Heart left ventricle (tissue), 16 donors: Measurements from ENCODE around the gene SORBS2. TPM values are rescaled to one million over a fixed set of nuclear protein-coding genes. Genes with fewer than 3 reads are reported as not detected.

ENCODE experiments used
- ATAC-seq, 4 donors: fragments of 200-7000 bp; cut with Tn5 transposase; one replicate each; pipeline ENCODE4 v1.9.1; 2020 to 2022; ENCODE audit warnings: moderate library complexity in 4 of 4, mild to moderate bottlenecking in 3 of 4, moderate number of reproducible peaks in 1 of 4
- DNase-seq, 5 donors: peaks; one replicate each; pipeline ENCODE4 v3.0.0-alpha.2; 2020
- H3K27ac ChIP-seq, 12 donors: fragments of 200-600 bp; sonication (generic) in 4 of 12; one replicate each; pipeline versions ENCODE4 v1.5.0 to v1.8.0; 2016 to 2022; ENCODE audit warnings: mild to moderate bottlenecking in 2 of 12
- H3K27me3 ChIP-seq, 9 donors: fragments of 200-600 bp; sonication (generic) in 2 of 9; one replicate each; pipeline versions ENCODE4 v1.5.1 to v1.8.0; 2016 to 2022; ENCODE audit warnings: mild to moderate bottlenecking in 3 of 9
- H3K36me3 ChIP-seq, 9 donors: fragments of 200-600 bp; sonication (generic) in 2 of 9; one replicate each; pipeline versions ENCODE4 v1.5.0 to v1.8.0; 2018 to 2022; ENCODE audit warnings: mild to moderate bottlenecking in 2 of 9
- H3K4me1 ChIP-seq, 12 donors: fragments of 200-600 bp; sonication (generic) in 4 of 12; one replicate each; pipeline versions ENCODE4 v1.5.0 to v1.8.0; 2016 to 2022; ENCODE audit warnings: mild to moderate bottlenecking in 3 of 12
- H3K4me3 ChIP-seq, 12 donors: fragments of 200-600 bp; sonication (generic) in 4 of 12; one replicate each; pipeline versions ENCODE4 v1.5.0 to v1.8.0; 2017 to 2022; ENCODE audit warnings: mild to moderate bottlenecking in 9 of 12, moderate library complexity in 4 of 12
- H3K9me3 ChIP-seq, 12 donors: fragments of 200-600 bp; sonication (generic) in 4 of 12; one replicate each; pipeline versions ENCODE4 v1.5.0 to v1.8.0; 2016 to 2022; ENCODE audit warnings: mild to moderate bottlenecking in 1 of 12
- POLR2A ChIP-seq, 2 donors: fragments of 450-650 bp; IDR thresholded peaks; one replicate each; pipeline ENCODE4 v1.6.1; 2017; ENCODE audit warnings: antibody characterized with exemption in 2 of 2, mild to moderate bottlenecking in 2 of 2, moderate library complexity in 2 of 2
- WGBS, 4 donors: extraction: QIAGEN DNeasy Blood & Tissue Kit in 2 of 4; methylation state at CpG; one replicate each; pipeline versions ENCODE4 v1.1.5 to v1.1.7; 2013 to 2018; 5-methylcytosine and 5-hydroxymethylcytosine counted together
- intact Hi-C, 10 donors: fragments of 100-400 bp; cut with DNase I; formaldehyde crosslinking; loops; one replicate each; pipeline versions ENCODE4 v1.11.1 to v1.14.2; 2022
- polyA plus RNA-seq, 2 donors: library from polyadenylated mRNA; stranded (reverse); fragments of 200-250 nt; gene quantifications; one replicate each; pipeline ENCODE4 v1.2.3, GENCODE V29; 2013
- total RNA-seq, 9 donors: library from RNA; depleted of rRNA in 2 of 9; stranded (reverse); fragments of >200 nt in 2 of 9; fragmentation: NEBNext Ultra II Directional in 3 of 9; extraction: Animal tissue kit (Norgen Biotek cat#: 25700) in 3 of 9; gene quantifications; one replicate each; pipeline versions ENCODE4 v1.1.0 to v1.2.4, GENCODE V29; 2016 to 2023
- TF ChIP-seq, protein P1 (sequence below), 12 donors: fragments of 200-600 bp; sonication (generic) in 4 of 12; IDR thresholded peaks; one replicate each; pipeline versions ENCODE4 v1.5.0 to v1.8.0; 2018 to 2022; ENCODE audit warnings: antibody characterized with exemption in 12 of 12, mild to moderate bottlenecking in 5 of 12
- donor health status: ischemic (EF 13 %, LVEDD 7.1; RV severe dilation, severe dysfunction).
- donor health status: healthy with polysubstance abuse.
- donor health status: DM: no; HTN: yes; CAD: no.
- donor health status: DM: no; HTN: no; CAD: no.
- donor health status: ischemic (EF 25% LVEDD 6.9; RV normal size, moderate dysfunction).
- donor health status: ischemic (EF 25% LVEDD 5.7; RV mildly dilated, moderate dysfunction).
- donor health status: healthy.
- donor health status: DM: yes; HTN: yes; CAD: no.
- donor health status: ischemic (EF 35%, LVEDD 5.7; RV mildly dilated, moderate dysfunction).
- donor health status: nonischemic (EF 11% LVEDD 7.7; RV severe dilation, severe dysfunction).
- donor health status: DM: yes; HTN: yes; CAD: no.
- donor health status: PGD.
- donor health status: ischemic (EF 29% LVEDD 5.4; RV normal size, mild dysfunction).
- donor health status: nonischemic (EF 23%, LVEDD 6.1; RV moderate dilation, normal function).

SORBS2 gene
- total and polyA plus RNA-seq, 11 donors: 254 to 2,158 (median 1,369) TPM

DNA sequence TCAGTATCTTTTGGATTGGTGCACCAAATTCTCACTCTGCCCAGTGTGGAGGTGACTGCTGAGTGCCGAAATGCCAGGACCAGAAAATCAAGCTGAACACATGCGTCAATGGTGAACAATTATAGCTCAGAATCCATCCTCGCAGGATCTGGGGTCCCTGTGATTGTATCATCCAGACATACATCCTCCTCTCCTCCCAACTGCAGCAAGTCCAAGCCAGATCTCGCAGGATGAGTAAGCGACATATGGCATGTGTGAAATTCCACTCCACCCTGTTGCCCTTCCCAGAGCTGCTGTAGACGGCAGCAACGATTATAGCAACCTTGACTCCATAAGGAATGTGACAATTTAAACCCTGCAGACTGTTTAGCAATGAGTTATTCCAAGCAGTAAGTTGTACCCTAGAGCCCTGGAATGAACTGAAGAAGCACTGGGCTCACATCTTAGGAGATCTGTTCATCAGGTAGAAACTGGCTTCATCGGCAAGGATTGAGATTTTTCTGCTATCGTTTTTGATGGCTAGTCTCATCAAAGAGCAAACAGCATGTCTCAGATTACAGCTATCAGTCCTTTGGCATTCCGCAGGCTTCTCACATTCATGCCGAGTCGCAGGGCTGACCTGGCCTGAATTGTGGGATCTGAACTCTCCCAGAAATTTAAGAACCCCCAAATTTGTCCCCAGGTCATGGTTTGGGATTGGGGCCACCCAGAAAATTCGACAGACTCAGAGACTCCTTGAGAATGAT lies 35.5 kb upstream of the SORBS2 start:
- Histone ChIP-seq H3K4me3 (no peak overlapping the region), H3K4me1 (peaks cover 0 to 37% (median 9%) of the 10 kb centered on the region in 12 donors), H3K27me3 (no peaks in the 10 kb centered on the region), H3K36me3 (no peaks in the 10 kb centered on the region), H3K27ac (peak overlapping the region; percentile 52 to 90 (median 78)), H3K9me3 (peaks cover 0 to 27% (median 0%) of the 10 kb centered on the region in 12 donors)
- TF ChIP-seq POLR2A (IDR thresholded peaks at IDR 0.05): no peak
- 32 to 41% (median 37%) methylated on average over 13 of the region's 13 CpGs for WGBS, 4 donors
- intact Hi-C loops: loop anchor here in 6 of 10 donors (5.0 to 10.0 kb wide), 5 partner anchors 35 to 170 kb away; partner anchors contain the start of gene SORBS2 (in 3 of the 6)
- ATAC-seq: peak; percentile 87 to 92 (median 90)
- DNase-seq: peak; percentile 68 to 88 (median 79)

DNA sequence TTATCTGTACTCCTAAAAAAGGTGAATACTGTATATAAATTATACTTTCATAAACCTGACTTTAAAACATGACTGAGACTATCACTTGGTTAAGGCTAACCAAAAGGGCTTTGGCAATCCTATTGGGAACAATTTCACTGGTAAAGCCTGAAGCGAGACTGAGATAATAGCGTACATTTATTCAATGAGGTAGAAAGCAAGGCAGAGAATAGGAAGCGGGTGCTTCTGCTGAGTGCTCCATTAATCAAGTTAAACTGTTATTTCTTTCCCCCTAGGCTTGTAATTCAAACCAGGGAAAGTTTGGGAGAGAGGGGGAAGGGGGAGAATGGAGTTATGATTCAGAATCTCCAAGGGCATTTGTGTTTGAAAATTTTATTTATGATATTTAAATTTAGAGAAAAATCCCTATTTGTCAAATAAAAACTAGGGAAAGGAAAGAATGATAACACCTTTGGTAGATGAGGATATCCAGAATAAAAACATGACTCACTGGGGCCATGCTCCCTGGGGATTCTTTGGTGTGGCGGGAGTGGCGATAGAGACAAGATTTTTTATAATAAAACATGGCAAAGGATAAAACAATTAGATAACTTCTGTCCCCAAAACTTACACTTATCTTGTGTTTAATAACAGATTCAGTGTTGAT lies 34.6 kb upstream of the SORBS2 start:
- no peak for ATAC-seq

DNA sequence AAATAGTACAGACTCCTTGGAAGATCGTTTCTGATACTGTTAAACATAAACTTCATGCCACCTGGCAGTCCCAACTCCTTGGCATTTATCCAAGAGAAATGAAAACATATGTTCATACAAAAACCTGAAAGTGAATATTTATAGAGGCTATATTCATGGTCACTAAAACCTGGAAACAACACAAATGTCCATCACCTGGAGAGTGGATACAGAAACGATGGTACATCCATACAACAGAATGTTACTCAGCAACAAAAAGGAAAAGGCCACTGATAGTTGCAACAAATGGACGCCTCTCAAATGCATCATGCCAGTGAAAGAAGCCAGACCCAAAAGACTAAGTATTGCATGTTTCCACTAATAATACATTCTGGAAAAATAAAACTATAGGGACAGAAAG lies 34.0 kb upstream of the SORBS2 start:
- H3K27ac ChIP-seq: peak overlapping the region in 10 of 12 donors; percentile 44 to 90 (median 80)

More for the DNA sequence above, 34.6 kb upstream of the SORBS2 start:
- WGBS, 4 donors: 43 to 52% (median 47%) methylated on average over 5 of the region's 5 CpGs
- Histone ChIP-seq H3K36me3 (no peaks in the 10 kb centered on the region), H3K9me3 (peaks cover 0 to 21% (median 0%) of the 10 kb centered on the region in 12 donors), H3K27ac (peak overlapping the region; percentile 44 to 90 (median 78)), H3K4me1 (peaks cover 0 to 37% (median 9%) of the 10 kb centered on the region in 12 donors), H3K4me3 (no peak overlapping the region), H3K27me3 (no peaks in the 10 kb centered on the region)
- intact Hi-C loops: loop anchor here in 6 of 10 donors (5.0 to 10.0 kb wide), 5 partner anchors 34 to 171 kb away; partner anchors contain the start of gene SORBS2 (in 3 of the 6)
- DNase-seq: no peak
- TF ChIP-seq, protein P1, sequence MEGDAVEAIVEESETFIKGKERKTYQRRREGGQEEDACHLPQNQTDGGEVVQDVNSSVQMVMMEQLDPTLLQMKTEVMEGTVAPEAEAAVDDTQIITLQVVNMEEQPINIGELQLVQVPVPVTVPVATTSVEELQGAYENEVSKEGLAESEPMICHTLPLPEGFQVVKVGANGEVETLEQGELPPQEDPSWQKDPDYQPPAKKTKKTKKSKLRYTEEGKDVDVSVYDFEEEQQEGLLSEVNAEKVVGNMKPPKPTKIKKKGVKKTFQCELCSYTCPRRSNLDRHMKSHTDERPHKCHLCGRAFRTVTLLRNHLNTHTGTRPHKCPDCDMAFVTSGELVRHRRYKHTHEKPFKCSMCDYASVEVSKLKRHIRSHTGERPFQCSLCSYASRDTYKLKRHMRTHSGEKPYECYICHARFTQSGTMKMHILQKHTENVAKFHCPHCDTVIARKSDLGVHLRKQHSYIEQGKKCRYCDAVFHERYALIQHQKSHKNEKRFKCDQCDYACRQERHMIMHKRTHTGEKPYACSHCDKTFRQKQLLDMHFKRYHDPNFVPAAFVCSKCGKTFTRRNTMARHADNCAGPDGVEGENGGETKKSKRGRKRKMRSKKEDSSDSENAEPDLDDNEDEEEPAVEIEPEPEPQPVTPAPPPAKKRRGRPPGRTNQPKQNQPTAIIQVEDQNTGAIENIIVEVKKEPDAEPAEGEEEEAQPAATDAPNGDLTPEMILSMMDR (IDR thresholded peaks at IDR 0.05): no peak
- no peak for TF ChIP-seq POLR2A (IDR thresholded peaks at IDR 0.05)

DNA sequence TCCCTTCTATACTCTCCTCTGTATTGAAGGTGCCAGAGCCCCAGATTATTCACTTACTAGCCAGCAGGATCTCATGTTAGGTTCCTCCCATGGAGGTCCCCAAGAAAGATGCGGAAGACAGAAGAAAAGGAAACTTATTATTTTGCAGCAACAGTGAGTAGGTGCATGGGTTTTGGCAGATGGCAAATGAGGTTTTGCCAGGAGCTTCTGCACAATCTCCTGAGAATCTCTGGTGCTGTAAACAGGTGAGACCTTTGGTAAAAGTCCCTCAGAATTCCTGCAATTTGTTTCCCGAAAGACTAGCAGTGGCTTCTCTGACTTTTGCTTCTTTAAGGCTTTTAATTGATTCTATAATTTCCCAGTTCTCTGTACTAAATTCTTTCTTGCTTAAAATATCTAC lies 29.5 kb upstream of the SORBS2 start:
- TF ChIP-seq POLR2A (IDR thresholded peaks at IDR 0.05): no peak
- TF ChIP-seq, protein P1 (IDR thresholded peaks at IDR 0.05): no peak
- DNase-seq (no peak), ATAC-seq (no peak)
- intact Hi-C loops: loop anchor here in 1 of 10 donors (10.0 kb wide), 1 partner anchor 173 kb away; no protein-coding TSS in a partner anchor
- Histone ChIP-seq H3K4me3 (no peak overlapping the region), H3K36me3 (no peaks in the 10 kb centered on the region), H3K4me1 (peaks cover 0 to 43% (median 32%) of the 10 kb centered on the region in 12 donors), H3K27me3 (no peaks in the 10 kb centered on the region), H3K27ac (peak overlapping the region in 4 of 12 donors; percentile 20 to 85 (median 80)), H3K9me3 (peaks cover 0 to 9% (median 0%) of the 10 kb centered on the region in 12 donors)
- WGBS, 4 donors: 96 to 98% (median 97%) methylated on average over 2 of the region's 2 CpGs

More for the DNA sequence above, 34.0 kb upstream of the SORBS2 start:
- ATAC-seq (no peak), DNase-seq (no peak)
- WGBS, 4 donors: 83 to 89% (median 86%) methylated on average over 3 of the region's 3 CpGs
- peaks cover 0 to 37% (median 9%) of the 10 kb centered on the region in 12 donors for H3K4me1 ChIP-seq
- no peaks in the 10 kb centered on the region for H3K36me3 ChIP-seq
- H3K27me3 ChIP-seq: no peaks in the 10 kb centered on the region
- no peak for TF ChIP-seq POLR2A (IDR thresholded peaks at IDR 0.05)
- TF ChIP-seq, protein P1 (IDR thresholded peaks at IDR 0.05): no peak
- H3K9me3 ChIP-seq: peaks cover 0 to 16% (median 0%) of the 10 kb centered on the region in 12 donors
- no peak overlapping the region for H3K4me3 ChIP-seq
- intact Hi-C loops: loop anchor here in 6 of 10 donors (5.0 to 10.0 kb wide), 5 partner anchors 34 to 171 kb away; partner anchors contain the start of gene SORBS2 (in 3 of the 6)
